GM21423 (cell line): Measurements from ENCODE around the gene SCAI.
"Not testable (repeated sequence)": the region's sequence is repeated elsewhere in the genome, so short reads cannot be mapped to it uniquely, and the experiment has no call there.

Experiments used
- ATAC-seq: cut with Tn5 transposase; IDR thresholded peaks from one replicate; pipeline ENCODE4 v1.9.1; 2021; ENCODE audit warnings: mild to moderate bottlenecking, moderate library complexity; ENCODE audit not compliant: unreplicated experiment

The SCAI gene

GRCh38 chr9:125043148-125043547 is 100.2 kb downstream of the SCAI start:
- no peak for ATAC-seq

GRCh38 chr9:125038166-125038565 is 105.2 kb downstream of the SCAI start:
- no peak for ATAC-seq

DNA sequence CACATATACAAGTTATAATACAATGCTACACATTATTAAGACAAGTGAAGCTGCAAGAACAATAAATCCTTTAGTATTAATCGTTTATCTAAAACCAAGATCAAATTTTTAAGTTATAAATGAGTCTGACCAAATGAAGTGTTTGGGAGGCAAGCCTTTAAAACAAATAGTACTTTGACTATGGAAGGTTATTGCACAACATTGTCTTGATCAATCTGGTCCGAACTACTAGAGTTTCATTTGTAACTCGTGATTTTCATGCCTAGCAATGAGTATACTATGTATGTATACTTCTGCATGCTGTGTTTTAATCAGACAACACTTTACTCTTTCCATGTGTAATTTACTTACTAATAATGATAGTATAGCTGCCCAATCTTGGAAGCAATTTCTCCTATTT is 115.3 kb downstream of the SCAI start:
- ATAC-seq, result no peak

GRCh38 chr9:125024917-125025316 is 118.4 kb downstream of the SCAI start:
- ATAC-seq, result no peak

- ATAC-seq, result no peak
Measured at GRCh38 chr9:125021069-125021468, 122.3 kb downstream of the SCAI start.

DNA sequence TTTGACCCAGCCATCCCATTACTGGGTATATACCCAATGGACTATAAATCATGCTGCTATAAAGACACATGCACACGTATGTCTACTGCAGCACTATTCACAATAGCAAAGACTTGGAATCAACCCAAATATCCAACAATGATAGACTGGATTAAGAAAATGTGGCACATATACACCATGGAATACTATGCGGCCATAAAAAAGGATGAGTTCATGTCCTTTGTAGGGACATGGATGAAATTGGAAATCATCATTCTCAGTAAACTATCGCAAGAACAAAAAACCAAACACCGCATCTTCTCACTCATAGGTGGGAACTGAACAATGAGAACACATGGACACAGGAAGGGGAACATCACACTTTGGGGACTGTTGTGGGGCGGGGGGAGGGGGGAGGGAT is 127.7 kb downstream of the SCAI start:
- ATAC-seq, result not testable (repeated sequence)

DNA sequence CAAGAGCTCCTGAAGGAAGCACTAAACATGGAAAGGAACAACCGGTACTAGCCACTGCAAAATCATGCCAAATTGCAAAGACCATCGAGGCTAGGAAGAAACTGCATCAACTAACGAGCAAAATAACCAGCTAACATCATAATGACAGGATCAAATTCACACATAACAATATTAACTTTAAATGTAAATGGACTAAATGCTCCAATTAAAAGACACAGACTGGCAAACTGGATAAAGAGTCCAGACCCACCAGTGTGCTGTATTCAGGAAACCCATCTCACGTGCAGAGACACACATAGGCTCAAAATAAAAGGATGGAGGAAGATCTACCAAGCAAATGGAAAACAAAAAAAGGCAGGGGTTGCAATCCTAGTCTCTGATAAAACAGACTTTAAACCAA is 131.3 kb downstream of the SCAI start:
- not testable (repeated sequence) for ATAC-seq

GRCh38 chr9:125008599-125008998 is 134.7 kb downstream of the SCAI start:
- no peak for ATAC-seq

DNA sequence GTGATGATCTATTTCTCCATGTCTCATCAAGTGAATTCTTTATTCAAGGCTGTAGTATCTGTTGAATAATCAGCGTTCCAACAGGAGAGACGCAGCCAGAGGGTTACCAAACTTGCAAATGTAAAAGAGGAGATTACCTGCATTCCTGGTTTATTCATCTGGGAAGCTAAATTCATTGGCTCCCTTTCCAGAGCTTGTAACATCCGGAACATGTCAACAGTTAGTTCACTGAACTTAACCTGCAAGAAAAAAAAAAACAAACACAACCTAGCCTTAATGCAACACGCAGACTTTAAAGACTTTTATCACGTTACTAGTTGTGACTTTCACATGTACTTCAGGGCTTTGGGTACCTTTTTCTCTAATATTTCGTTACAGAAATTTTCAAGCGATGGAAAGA is 140.0 kb downstream of the SCAI start:
- no peak for ATAC-seq

DNA sequence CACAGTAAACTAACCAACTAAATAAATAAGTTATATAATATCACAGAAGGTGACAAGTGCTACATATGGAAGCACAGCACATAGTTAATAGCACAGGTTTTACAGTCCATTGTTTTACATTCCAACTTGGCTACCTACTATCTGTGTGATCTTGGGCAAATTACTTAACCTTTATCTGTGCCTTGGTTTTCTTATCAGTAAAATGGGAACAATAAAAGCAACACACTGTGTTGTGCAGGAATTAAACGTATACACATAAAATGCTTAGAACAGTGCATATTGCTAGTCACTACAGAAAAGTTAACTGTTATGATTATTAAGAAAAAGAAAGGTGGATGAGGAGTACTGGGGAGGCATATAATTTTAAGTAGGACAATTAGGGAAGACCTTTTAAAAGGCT is 159.6 kb downstream of the SCAI start:
- ATAC-seq, result no peak

DNA sequence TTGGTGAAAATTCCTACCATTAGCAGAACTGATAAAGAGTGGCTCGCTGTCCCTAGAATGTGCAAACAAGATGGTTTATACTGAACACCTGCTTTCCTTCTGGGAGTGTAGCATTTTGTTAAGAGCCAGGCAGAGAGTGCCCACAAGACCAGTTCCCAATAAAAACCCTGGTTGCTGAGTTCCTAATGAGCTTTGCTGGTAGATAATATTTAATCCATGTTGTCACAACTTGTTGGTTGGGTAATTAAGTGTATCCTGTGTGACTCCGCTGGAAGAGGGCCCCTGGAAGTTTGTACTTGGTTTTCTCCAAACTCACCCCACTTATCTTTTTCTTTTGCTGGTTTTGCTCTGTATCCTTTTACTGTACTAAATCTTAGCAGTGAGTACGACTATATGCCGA is 162.9 kb downstream of the SCAI start:
- ATAC-seq, result no peak

DNA sequence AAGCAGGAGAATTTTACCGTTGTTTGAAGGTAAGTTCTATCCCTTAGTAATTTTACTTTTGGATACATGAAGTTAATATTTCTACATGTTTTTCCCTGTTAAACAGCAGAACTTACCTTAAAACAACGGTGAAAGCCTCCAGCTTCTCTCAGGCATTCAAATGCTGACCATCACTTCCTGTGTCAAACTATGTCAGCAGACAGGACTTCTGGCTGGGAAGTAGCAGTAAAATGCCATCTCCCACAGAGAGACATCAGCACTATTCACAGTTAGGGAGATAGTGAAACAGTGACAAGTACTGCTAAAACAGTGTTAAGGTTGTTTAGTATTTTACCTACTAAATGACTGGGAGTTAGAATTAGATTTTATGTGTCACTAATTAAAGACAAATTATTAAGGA is 168.2 kb downstream of the SCAI start:
- no peak for ATAC-seq

DNA sequence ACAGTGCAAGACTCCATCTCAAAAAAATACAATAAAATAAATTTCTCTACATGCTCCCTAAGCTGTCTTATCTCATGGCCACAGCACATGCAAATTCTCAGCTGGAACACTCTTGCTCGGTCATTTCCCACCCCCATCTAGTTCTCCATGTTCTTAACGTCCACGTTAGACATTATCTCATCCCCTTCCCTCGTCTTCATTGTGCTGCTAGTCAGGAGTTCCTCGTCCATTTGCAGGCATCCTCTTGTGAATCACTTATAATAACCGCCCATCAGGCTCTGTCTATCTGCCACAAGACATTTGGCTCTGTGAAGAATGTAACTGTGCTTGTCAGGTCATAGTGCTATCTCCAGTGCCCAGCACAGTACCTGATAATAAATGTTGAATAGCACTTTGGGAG is 169.5 kb downstream of the SCAI start:
- ATAC-seq, result no peak

GRCh38 chr9:124972241-124972770 is 171.0 kb downstream of the SCAI start:
- no peak for ATAC-seq

- ATAC-seq, result no peak
Measured at GRCh38 chr9:124969401-124969800, 173.9 kb downstream of the SCAI start.

GRCh38 chr9:124968238-124968637 is 175.1 kb downstream of the SCAI start:
- ATAC-seq, result no peak

GRCh38 chr9:124965775-124966568 is 177.4 kb downstream of the SCAI start:
- ATAC-seq, result not testable (repeated sequence)

- ATAC-seq, result no peak
Measured at GRCh38 chr9:124964604-124965003, 178.7 kb downstream of the SCAI start.

DNA sequence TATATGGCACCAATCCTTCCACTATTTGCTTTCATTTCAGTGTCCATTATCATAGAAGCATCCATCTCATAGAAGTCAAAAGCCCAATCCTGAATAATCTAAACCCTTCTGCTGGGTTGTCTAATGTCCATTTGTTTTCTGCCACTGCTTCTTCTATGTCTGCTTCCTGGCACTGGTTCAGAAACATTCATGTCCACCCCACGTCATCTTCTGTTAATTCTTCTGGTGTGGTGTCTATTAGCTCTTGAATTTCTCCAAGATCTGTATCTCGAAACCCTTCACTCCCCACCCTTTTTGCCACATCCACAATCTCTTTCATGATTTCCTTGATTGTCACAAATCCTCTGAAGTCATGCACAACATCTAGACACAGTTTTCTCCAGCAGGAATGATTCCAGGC is 179.3 kb downstream of the SCAI start:
- no peak for ATAC-seq

GRCh38 chr9:124960409-124960752 is 182.9 kb downstream of the SCAI start:
- ATAC-seq, result no peak

- ATAC-seq, result not testable (repeated sequence)
Measured at GRCh38 chr9:124959671-124960408, 183.5 kb downstream of the SCAI start.

GRCh38 chr9:124954255-124954654 is 189.1 kb downstream of the SCAI start:
- no peak for ATAC-seq
